Smooth muscle cell (in vitro differentiated cells): ENCODE data around the gene CUL9. TPM values are rescaled to one million over a fixed set of nuclear protein-coding genes. Genes with fewer than 3 reads are reported as not detected.

Experiments used
- DNase-seq: peaks from one replicate; lab custom pipeline; 2025; ENCODE audit not compliant: unreplicated experiment; lab: John Stamatoyannopoulos, UW
- H2AFZ ChIP-seq: fragments of 200-600 bp; sonication (generic); 2 replicates; pipeline ENCODE4 v1.6.0; 2016; ENCODE audit warnings: antibody characterized with exemption, low read depth, mild to moderate bottlenecking
- H3F3A ChIP-seq: fragments of 200-600 bp; sonication (generic); 2 replicates; pipeline ENCODE4 v1.6.0; 2017; ENCODE audit warnings: antibody characterized with exemption, low read depth
- H3K27ac ChIP-seq: fragments of 200-600 bp; sonication (generic); 2 replicates; pipeline ENCODE4 v1.5.1; 2016; ENCODE audit warnings: low read depth, mild to moderate bottlenecking
- H3K27me3 ChIP-seq: fragments of 200-600 bp; sonication (generic); 2 replicates; pipeline ENCODE4 v1.6.1; 2016; ENCODE audit warnings: low read depth, mild to moderate bottlenecking
- H3K36me3 ChIP-seq: fragments of 200-600 bp; sonication (generic); 2 replicates; pipeline ENCODE4 v1.5.1; 2016; ENCODE audit warnings: low read depth
- H3K4me1 ChIP-seq: fragments of 200-600 bp; sonication (generic); 2 replicates; pipeline ENCODE4 v1.5.1; 2016; ENCODE audit warnings: low read depth
- H3K4me2 ChIP-seq: fragments of 200-600 bp; sonication (generic); 2 replicates; pipeline ENCODE4 v1.6.0; 2016; ENCODE audit warnings: mild to moderate bottlenecking
- H3K4me3 ChIP-seq: fragments of 200-600 bp; sonication (generic); 2 replicates; pipeline ENCODE4 v1.5.1; 2016; ENCODE audit warnings: mild to moderate bottlenecking
- H3K79me2 ChIP-seq: fragments of 200-600 bp; sonication (generic); 2 replicates; pipeline ENCODE4 v1.6.0; 2016; ENCODE audit warnings: low read depth, mild to moderate bottlenecking
- H3K9ac ChIP-seq: fragments of 200-600 bp; sonication (generic); 2 replicates; pipeline ENCODE4 v1.6.0; 2016; ENCODE audit warnings: low read depth
- H3K9me3 ChIP-seq: fragments of 200-600 bp; sonication (generic); replicated peaks from 2 replicates; pipeline ENCODE4 v1.5.1; 2016; ENCODE audit warnings: low read depth
- H4K20me1 ChIP-seq: fragments of 200-600 bp; sonication (generic); 2 replicates; pipeline ENCODE4 v1.6.0; 2016; ENCODE audit warnings: low read depth
- CTCF ChIP-seq: fragments of 200-600 bp; sonication (generic); IDR thresholded peaks from 2 replicates; pipeline ENCODE4 v1.5.1; 2017; ENCODE audit warnings: borderline replicate concordance, mild to moderate bottlenecking, antibody characterized with exemption; ENCODE audit not compliant: insufficient read depth, poor library complexity, severe bottlenecking
- WGBS: methylation state at CpG from one replicate; pipeline ENCODE4 v1.1.7; 2016; ENCODE audit warnings: low lambda C conversion rate; 5-methylcytosine and 5-hydroxymethylcytosine counted together
- polyA plus RNA-seq: library from polyadenylated mRNA; unstranded; fragments of >200 nt; fragmentation: Nextera tagmentation; extraction: Ambion mirVana; gene quantifications from 2 replicates; pipeline ENCODE4 v1.2.1, GENCODE V29; 2016
- total RNA-seq: library from RNA; depleted of rRNA; stranded (reverse); fragments of >200 nt; gene quantifications from 2 replicates; pipeline ENCODE4 v1.2.3, GENCODE V29; 2014

Gene CUL9
- total and polyA plus RNA-seq, 2 experiments from 2014 or later, result 13.9 to 18.8 TPM

- Histone ChIP-seq H3K27me3 (no peaks in the 10 kb centered on the region), H2AFZ (no peak overlapping the region), H3F3A (peaks cover 42% of the 10 kb centered on the region), H3K9ac (no peak overlapping the region), H3K79me2 (peaks cover 50% of the 10 kb centered on the region), H3K4me2 (no peak overlapping the region), H3K4me1 (no peaks in the 10 kb centered on the region), H3K4me3 (no peak overlapping the region), H3K27ac (peak overlapping the region; percentile 21), H4K20me1 (no peaks in the 10 kb centered on the region), H3K9me3 (no peaks in the 10 kb centered on the region), H3K36me3 (no peaks in the 10 kb centered on the region)
- WGBS, result 86% methylated on average over 14 of the region's 14 CpGs
- TF ChIP-seq CTCF, result no peak
- no peak for DNase-seq
Observed at GRCh38 chr6:43142101-43142500, 39.9 kb upstream of the CUL9 start.

GRCh38 chr6:43143235-43144128 lies 38.5 kb upstream of the CUL9 start:
- 8% methylated on average over 24 of the region's 25 CpGs for WGBS
- TF ChIP-seq CTCF, result peak; percentile 96
- Histone ChIP-seq H2AFZ (no peak overlapping the region), H3K9me3 (no peaks in the 10 kb centered on the region), H3K4me2 (peak overlapping the region; percentile 30), H3K27me3 (no peaks in the 10 kb centered on the region), H3K4me3 (no peak overlapping the region), H3K79me2 (peaks cover 37% of the 10 kb centered on the region), H4K20me1 (no peaks in the 10 kb centered on the region), H3K9ac (no peak overlapping the region), H3F3A (peaks cover 56% of the 10 kb centered on the region), H3K4me1 (no peaks in the 10 kb centered on the region), H3K27ac (peak overlapping the region; percentile 60), H3K36me3 (no peaks in the 10 kb centered on the region)
- DNase-seq, result peak; percentile 73

- DNase-seq, result no peak
- WGBS, result 72% methylated on average over 6 of the region's 6 CpGs
- no peak overlapping the region for H3K9ac ChIP-seq
Observed at GRCh38 chr6:43144879-43145278, 37.1 kb upstream of the CUL9 start.

More at GRCh38 chr6:43144879-43145278, 37.1 kb upstream of the CUL9 start:
- H3K79me2 ChIP-seq, result peaks cover 25% of the 10 kb centered on the region
- no peak for TF ChIP-seq CTCF
- H3K9me3 ChIP-seq, result no peaks in the 10 kb centered on the region
- no peak overlapping the region for H3K4me2 ChIP-seq
- H4K20me1 ChIP-seq, result peaks cover 6% of the 10 kb centered on the region
- H3K27ac ChIP-seq, result peak overlapping the region; percentile 60
- no peaks in the 10 kb centered on the region for H3K4me1 ChIP-seq
- no peaks in the 10 kb centered on the region for H3K27me3 ChIP-seq
- no peak overlapping the region for H2AFZ ChIP-seq
- no peak overlapping the region for H3K4me3 ChIP-seq
- H3K36me3 ChIP-seq, result no peaks in the 10 kb centered on the region
- H3F3A ChIP-seq, result peaks cover 57% of the 10 kb centered on the region
